ENCODE measurements around the gene SETDB1.

SETDB1 gene

GRCh38 chr1:150906813-150907212 lies 19.4 kb upstream of the SETDB1 start:
- DNase-seq (ENCODE audit: low read depth in 2 of 2) = no peak
- H3K4me3 ChIP-seq (replicated peaks in 1 of 2; ENCODE audit: low read depth in 2 of 2, low read length in 2 of 2) = no peak overlapping the region
- TF ChIP-seq CTCF (IDR thresholded peaks at IDR 0.05; ENCODE audit: low read depth, low read length) = no peak

GRCh38 chr1:150909585-150910180 lies 16.5 kb upstream of the SETDB1 start:
- no peak for TF ChIP-seq CTCF (IDR thresholded peaks at IDR 0.05; ENCODE audit: low read depth, low read length)
- DNase-seq (ENCODE audit: low read depth in 2 of 2) = no peak
- no peak overlapping the region for H3K4me3 ChIP-seq (replicated peaks in 1 of 2; ENCODE audit: low read depth in 2 of 2, low read length in 2 of 2)

- no peak overlapping the region for H3K4me3 ChIP-seq (replicated peaks in 1 of 2; ENCODE audit: low read depth in 2 of 2, low read length in 2 of 2)
- DNase-seq (ENCODE audit: low read depth in 2 of 2) = no peak
- no peak for TF ChIP-seq CTCF (IDR thresholded peaks at IDR 0.05; ENCODE audit: low read depth, low read length)
These were observed 13.5 kb upstream of the SETDB1 start for GRCh38 chr1:150912623-150913022.

DNA sequence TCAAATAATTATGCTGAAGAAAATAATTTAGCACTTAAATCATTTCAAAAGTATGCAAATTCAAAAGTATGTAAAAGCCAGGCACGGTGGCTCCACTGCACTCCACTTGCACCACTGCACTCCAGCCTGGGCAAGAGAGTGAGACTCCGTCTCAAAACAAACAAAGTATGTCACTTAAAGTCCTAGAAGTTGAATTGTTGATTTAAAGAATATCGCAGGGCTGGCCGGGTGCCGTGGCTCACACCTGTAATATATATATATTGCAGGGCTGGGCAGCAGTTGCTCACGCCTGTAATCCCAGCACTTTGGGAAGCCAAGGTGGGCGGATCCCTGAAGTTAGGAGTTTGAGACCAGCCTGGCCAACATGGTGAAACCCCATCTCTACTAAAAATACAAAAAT lies 8.8 kb upstream of the SETDB1 start:
- TF ChIP-seq CTCF (IDR thresholded peaks at IDR 0.05; ENCODE audit: low read depth, low read length) = no peak

GRCh38 chr1:150922519-150922975 lies 3.6 kb upstream of the SETDB1 start:
- no peak overlapping the region for H3K4me3 ChIP-seq (replicated peaks in 1 of 2; ENCODE audit: low read depth in 2 of 2, low read length in 2 of 2)
- peak; percentile 71 for TF ChIP-seq CTCF (IDR thresholded peaks at IDR 0.05; ENCODE audit: low read depth, low read length)
- peak; percentile 86 to 95 for DNase-seq (ENCODE audit: low read depth in 2 of 2)

More for the DNA sequence above, 8.8 kb upstream of the SETDB1 start:
- no peak overlapping the region for H3K4me3 ChIP-seq (replicated peaks in 1 of 2; ENCODE audit: low read depth in 2 of 2, low read length in 2 of 2)
- DNase-seq (ENCODE audit: low read depth in 2 of 2) = no peak

GRCh38 chr1:150925080-150925479 lies 1.1 kb upstream of the SETDB1 start:
- H3K4me3 ChIP-seq (replicated peaks in 1 of 2; ENCODE audit: low read depth in 2 of 2, low read length in 2 of 2) = no peak overlapping the region
- DNase-seq (ENCODE audit: low read depth in 2 of 2) = peak in 1 of 2 donors; percentile 3
- TF ChIP-seq CTCF (IDR thresholded peaks at IDR 0.05; ENCODE audit: low read depth, low read length) = no peak

- no peak overlapping the region for H3K4me3 ChIP-seq (replicated peaks in 1 of 2; ENCODE audit: low read depth in 2 of 2, low read length in 2 of 2)
- DNase-seq (ENCODE audit: low read depth in 2 of 2) = no peak
- no peak for TF ChIP-seq CTCF (IDR thresholded peaks at IDR 0.05; ENCODE audit: low read depth, low read length)
These were observed 1.5 kb downstream of the SETDB1 start for GRCh38 chr1:150927624-150928023.

Data from cardiac fibroblast (primary cell).